ENCODE measurements around the gene ADGRD1.

- TF ChIP-seq MXI1 (IDR thresholded peaks at IDR 0.05; ENCODE audit: low read depth, low read length) (no peak), TAF1 (IDR thresholded peaks at IDR 0.05; ENCODE audit: borderline replicate concordance, low read depth, low read length) (no peak), YY1 (IDR thresholded peaks at IDR 0.05; ENCODE audit: low read depth) (no peak), GATA2 (CRISPR knock-in tag; IDR thresholded peaks at IDR 0.05) (no peak), RAD21 (IDR thresholded peaks at IDR 0.05; ENCODE audit: low read length) (no peak)
- TF ChIP-seq, protein P1, sequence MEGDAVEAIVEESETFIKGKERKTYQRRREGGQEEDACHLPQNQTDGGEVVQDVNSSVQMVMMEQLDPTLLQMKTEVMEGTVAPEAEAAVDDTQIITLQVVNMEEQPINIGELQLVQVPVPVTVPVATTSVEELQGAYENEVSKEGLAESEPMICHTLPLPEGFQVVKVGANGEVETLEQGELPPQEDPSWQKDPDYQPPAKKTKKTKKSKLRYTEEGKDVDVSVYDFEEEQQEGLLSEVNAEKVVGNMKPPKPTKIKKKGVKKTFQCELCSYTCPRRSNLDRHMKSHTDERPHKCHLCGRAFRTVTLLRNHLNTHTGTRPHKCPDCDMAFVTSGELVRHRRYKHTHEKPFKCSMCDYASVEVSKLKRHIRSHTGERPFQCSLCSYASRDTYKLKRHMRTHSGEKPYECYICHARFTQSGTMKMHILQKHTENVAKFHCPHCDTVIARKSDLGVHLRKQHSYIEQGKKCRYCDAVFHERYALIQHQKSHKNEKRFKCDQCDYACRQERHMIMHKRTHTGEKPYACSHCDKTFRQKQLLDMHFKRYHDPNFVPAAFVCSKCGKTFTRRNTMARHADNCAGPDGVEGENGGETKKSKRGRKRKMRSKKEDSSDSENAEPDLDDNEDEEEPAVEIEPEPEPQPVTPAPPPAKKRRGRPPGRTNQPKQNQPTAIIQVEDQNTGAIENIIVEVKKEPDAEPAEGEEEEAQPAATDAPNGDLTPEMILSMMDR (IDR thresholded peaks at IDR 0.05) = no peak
- TF ChIP-seq, protein P2, sequence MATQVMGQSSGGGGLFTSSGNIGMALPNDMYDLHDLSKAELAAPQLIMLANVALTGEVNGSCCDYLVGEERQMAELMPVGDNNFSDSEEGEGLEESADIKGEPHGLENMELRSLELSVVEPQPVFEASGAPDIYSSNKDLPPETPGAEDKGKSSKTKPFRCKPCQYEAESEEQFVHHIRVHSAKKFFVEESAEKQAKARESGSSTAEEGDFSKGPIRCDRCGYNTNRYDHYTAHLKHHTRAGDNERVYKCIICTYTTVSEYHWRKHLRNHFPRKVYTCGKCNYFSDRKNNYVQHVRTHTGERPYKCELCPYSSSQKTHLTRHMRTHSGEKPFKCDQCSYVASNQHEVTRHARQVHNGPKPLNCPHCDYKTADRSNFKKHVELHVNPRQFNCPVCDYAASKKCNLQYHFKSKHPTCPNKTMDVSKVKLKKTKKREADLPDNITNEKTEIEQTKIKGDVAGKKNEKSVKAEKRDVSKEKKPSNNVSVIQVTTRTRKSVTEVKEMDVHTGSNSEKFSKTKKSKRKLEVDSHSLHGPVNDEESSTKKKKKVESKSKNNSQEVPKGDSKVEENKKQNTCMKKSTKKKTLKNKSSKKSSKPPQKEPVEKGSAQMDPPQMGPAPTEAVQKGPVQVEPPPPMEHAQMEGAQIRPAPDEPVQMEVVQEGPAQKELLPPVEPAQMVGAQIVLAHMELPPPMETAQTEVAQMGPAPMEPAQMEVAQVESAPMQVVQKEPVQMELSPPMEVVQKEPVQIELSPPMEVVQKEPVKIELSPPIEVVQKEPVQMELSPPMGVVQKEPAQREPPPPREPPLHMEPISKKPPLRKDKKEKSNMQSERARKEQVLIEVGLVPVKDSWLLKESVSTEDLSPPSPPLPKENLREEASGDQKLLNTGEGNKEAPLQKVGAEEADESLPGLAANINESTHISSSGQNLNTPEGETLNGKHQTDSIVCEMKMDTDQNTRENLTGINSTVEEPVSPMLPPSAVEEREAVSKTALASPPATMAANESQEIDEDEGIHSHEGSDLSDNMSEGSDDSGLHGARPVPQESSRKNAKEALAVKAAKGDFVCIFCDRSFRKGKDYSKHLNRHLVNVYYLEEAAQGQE (IDR thresholded peaks at IDR 0.05; ENCODE audit: low read depth, low read length) = no peak
- TF ChIP-seq, protein P3, sequence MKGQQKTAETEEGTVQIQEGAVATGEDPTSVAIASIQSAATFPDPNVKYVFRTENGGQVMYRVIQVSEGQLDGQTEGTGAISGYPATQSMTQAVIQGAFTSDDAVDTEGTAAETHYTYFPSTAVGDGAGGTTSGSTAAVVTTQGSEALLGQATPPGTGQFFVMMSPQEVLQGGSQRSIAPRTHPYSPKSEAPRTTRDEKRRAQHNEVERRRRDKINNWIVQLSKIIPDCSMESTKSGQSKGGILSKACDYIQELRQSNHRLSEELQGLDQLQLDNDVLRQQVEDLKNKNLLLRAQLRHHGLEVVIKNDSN (IDR thresholded peaks at IDR 0.05; ENCODE audit: borderline replicate concordance, low read depth) = no peak
Observed at GRCh38 chr12:130977046-130977742, 23.5 kb downstream of the ADGRD1 start.

All from SK-N-SH (cell line).